Stimulated activated CD4-positive, alpha-beta T cell treated with anti-CD3 and anti-CD28 coated beads, Interleukin-4, amount 100 ng/mL, for 48 hours (primary cell): ENCODE data around the gene CLNK.
A peak's percentile ranks its signal among the peaks of the same experiment; 100 is the strongest.
"Not testable (repeated sequence)": the region's sequence is repeated elsewhere in the genome, so short reads cannot be mapped to it uniquely, and the experiment has no call there.

ENCODE experiments used
- DNase-seq, 2 donors: peaks; one replicate each; pipeline ENCODE4 v3.0.0-alpha.2; 2020; ENCODE audit warnings: low read depth in 2 of 2

The CLNK gene

DNA sequence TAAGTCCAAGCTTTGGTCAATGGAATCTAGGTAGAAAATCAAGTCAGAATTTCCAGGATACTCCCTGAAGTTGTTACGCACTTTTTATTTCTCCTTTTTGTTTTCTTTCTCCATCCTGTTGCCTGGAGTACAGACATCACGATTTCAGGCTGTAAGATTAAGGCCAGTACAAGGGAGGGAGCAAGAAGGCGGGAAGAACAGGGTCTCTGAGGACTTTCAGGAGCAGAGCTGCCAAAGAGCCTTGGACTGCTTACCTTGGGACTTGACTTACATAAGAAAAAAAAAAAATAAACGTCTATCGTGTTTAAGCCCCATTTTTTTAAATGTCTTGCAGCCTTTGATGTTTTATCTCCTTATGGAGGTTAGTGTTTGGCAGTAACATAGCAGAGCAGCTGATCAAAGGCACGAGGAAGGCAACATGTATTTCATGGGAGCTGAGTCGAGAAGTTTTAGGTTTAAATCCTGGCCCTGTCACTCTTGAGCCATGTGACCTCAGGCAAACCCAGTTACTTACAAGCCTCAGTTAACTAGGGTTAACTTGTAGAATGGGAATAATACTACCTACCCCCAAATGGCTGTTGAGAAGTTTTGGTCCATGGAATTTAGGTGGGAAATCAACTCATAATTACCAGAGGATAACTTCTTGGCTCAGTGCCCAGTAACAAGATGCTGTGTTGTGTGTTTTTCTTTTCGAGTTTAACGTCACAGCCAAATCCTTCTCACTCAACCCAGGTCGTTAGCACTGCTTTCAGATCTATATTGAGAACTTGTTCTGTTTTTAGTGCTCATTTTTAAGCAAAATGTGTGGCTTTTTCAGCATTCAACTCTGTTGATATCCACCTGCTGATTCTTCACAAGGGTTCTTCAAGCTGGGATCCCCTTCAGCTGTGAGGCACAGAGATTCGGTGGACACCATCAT, 106.8 kb downstream of the CLNK start:
- DNase-seq = no peak

GRCh38 chr4:10577018-10577417, 107.5 kb downstream of the CLNK start:
- DNase-seq = no peak

DNA sequence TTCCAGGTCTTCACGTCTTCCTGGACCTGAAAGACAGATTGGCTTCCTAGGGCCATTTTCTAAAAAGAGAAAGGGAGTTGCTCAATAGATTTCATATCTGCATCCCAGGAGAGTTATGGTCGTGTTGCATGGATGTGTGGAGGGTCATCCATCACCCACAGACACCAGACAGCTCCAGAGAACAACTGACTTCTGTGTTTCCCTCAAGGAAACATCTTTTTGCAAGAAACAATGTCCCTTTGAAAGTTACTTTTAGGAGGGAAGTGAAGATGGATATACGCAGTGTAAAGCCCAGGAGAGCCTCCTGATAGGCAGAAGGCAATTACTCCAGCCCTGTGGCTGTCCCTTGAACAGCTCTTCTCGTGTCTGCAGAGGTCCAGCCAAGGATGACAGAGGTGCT, 108.3 kb downstream of the CLNK start:
- no peak for DNase-seq

GRCh38 chr4:10575414-10575813, 109.2 kb downstream of the CLNK start:
- no peak for DNase-seq

DNA sequence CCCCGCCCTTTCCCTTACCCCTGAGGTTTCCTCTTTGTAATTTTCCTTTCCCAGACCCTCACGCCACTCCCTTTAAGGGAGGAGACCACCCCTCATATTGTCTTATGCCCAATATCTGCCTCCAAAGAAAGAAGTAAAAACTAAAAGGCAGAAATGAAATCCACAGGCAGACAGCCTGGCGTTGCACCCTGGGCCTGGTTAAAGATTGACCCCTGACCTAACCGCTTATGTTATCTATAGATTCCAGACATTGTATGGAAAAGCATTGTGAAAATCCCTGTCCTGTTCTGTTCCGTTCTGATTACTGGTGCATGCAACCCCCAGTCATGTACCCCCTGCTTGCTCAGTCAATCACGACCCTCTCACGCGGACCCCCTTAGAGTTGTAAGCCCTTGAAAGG, 110.0 kb downstream of the CLNK start:
- not testable (repeated sequence) for DNase-seq

- no peak for DNase-seq
Observed at GRCh38 chr4:10571909-10572308, 112.7 kb downstream of the CLNK start.

- no peak for DNase-seq
Observed at GRCh38 chr4:10569491-10569890, 115.1 kb downstream of the CLNK start.

DNA sequence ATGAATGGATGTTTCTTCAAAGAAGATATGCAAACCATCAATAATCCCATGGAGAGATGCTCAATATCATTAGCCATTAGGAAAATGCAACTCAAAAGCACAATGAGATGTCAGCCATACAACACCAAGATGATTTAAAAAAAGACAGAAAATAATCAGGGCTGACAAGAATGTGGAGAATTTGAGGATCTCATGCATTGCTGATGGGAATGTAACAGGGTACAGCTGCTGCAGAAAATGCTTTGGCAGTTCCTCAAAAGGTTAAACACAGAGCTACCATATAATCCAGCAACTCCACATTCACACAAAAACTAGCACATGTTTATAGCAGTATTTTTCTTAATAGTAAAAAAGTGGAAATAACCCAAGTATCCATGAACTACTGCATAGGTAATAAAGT, 116.8 kb downstream of the CLNK start:
- no peak for DNase-seq

DNA sequence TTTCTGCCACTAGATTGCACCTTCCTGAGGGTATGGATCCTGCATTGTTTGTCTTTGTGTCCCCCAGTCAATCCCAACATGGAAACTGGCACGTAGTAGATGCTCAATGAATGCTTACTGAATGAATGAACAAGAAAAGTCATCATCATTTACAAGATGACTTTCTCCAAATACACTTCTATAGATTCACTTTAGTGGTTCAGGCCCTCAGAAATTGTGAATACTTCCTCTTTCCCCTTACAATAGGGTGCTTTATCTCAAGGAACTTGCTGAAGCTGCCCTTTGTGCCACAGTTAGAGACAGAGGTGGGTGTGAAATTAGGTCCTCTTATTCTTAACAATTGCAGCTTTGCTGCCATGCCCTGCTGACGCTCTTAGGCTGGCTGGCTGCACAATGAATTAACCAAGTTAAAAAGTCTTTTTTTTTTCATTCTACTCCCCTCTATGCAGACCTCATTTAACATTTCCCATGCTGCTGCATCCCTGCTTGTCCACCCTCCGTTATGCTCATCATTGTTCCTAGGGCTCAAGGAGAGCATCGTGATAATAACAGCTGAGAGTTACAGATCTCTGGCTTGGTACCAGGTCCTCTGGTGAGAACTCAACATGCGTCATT, 119.3 kb downstream of the CLNK start:
- DNase-seq = no peak

DNA sequence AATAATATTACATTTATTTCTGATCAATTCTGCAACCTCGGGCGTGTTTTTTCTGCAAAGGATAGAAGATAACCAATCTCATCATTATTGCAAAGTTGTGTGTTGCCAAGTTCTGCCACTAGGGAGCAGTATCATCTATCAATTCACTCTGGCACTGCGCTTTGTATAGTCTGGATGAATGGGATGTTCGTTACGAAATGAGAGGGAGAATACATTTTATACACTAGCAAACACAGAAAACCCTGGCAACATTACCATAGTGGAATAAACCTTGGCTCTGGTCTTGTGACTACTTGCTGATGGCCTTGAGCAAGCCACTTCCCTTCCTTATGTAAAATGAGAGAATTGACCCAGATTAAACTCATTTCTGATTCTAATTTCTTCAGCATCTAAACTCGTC, 129.9 kb downstream of the CLNK start:
- DNase-seq = peak; percentile 34 to 42

- no peak for DNase-seq
Observed at GRCh38 chr4:10554121-10554520, 130.4 kb downstream of the CLNK start.

DNA sequence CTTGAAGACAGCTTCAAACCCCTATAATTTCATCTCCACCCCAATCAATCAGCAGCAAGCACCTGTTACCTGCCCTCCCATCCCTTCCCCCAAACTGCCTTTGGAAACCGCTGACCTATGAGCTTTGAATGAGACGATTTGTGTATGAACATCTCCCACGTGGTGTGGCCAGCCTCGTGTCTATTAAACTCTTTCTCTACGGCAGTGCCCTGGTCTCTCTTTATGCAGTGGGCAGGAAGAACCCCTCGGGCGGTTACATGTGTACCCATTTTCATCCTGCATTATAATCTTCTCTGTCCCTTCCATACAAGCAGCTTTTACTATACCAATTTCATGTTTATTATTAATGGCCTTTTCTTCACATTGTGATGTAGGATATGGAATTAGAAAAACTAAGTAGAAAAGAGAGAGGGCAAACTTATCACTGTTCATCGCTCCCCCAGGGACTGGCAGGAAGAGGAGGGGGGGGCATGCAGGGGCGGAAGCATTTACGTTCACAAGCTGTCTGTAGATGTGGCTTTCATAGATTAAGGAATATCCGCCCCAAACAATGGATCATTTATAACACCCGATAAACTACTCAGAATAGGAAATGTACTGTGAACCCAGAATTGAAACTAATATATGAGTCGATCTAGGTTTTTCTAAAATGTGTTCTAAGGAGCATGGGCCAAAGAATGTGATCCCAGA, 131.8 kb downstream of the CLNK start:
- no peak for DNase-seq

GRCh38 chr4:10535912-10536311, 148.7 kb downstream of the CLNK start:
- DNase-seq = no peak

- no peak for DNase-seq
Observed at GRCh38 chr4:10534820-10535219, 149.7 kb downstream of the CLNK start.

GRCh38 chr4:10532155-10532554, 152.4 kb downstream of the CLNK start:
- DNase-seq = no peak

DNA sequence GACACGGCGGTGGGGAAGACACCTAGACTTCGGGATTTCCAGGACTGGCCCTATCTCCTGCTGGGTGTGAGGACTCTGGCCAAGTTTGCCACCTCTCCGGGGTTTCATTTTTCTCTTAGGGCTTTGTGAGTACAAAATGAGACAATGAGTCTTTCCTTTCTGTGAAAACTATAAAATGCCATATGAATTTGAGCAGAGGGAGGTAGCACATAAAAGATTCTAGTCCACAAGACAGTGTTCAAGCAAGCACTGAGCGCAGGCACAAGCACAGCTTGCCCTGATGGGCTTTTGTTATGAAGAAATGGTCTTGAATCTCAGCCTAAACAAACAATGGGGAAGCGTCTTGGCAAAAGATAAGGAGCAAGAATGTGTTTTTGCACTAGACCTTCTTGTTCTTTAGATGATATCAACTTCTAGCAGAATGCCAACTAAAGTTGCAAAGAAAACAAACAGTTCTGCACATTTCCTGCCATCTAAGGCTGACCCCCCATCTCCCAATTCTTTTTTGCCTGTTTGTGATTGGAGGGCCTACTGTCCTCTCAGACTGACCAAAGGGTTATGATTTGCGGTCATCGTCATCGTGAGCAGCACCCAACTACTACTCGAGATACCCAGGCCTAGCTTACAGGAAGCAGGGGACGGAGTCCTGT, 154.3 kb downstream of the CLNK start:
- no peak for DNase-seq

- no peak for DNase-seq
Observed at GRCh38 chr4:10529291-10530136, 155.1 kb downstream of the CLNK start.

- no peak for DNase-seq
Observed at GRCh38 chr4:10527438-10527837, 157.1 kb downstream of the CLNK start.

GRCh38 chr4:10526429-10527222, 157.9 kb downstream of the CLNK start:
- DNase-seq = no peak

DNA sequence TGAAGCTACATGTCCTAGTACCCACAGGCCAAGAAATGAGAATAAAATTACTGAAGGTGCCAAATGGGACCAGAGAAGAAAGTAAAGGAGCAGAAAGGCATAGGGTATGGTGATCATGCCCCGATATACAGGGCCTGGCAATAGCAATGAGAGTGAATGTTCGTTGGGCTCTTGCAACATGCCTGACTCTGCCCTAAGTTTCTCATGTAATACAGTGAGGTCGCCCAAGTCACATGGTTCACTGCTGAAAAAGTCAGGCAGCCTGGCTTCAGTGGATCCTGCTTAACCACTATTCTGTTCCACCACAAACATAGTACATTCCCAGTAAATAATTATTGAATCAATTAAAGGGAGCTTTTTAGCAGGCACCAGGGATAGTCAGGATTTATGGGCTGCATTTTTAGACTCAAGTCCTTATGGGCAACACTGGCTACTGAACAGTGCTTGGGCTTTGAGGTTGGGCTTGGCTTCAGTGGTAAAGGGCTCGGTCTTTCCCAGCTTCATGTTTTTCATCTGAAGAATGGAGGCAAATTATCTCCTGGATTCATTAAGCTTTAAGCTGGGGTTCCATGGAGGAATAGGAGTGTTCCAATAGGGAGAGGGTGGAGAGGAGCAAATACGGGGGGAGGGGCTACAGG, 160.3 kb downstream of the CLNK start:
- no peak for DNase-seq
